ENCODE data around the gene EYS. TPM values are rescaled to one million over a fixed set of nuclear protein-coding genes. Genes with fewer than 3 reads are reported as not detected.

EYS gene
- total RNA-seq = not detected in 2 replicates

DNA sequence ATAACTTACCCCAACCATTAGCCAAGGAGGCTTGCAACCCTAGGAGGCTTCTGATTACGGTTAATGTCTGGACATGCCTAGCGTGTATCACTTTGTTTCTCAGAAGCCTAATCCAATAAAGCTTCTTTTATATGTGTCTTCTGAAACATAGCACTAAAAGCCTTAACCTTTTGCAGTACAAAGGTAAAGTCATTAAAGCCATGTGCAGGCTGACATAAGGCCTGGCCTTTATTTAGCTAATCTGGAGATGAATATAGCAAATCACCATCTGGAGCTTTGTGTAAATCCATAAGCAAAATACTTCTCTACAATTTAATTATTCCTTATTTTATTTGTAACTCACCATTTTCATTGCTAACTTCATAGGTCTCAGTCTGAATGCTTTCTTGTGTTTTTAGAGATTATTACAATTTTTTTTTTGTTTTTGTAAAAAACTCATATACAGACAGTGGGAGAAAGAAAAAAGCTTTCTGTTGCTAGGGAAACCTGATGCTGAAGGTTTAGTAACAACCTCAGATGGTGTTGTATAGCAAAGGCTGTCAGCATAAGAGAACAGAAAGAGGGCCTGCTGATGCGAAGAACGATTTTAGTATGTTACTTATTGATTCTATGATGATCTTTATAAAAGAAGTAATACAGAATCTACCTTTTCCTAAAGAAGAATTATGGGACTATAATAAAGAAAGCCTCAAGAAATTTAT, at the start of gene EYS:
Gene EYS, minus strand, starts transcription at position 101 of the 701 bp plus-strand sequence. CDS start 211,816 bp downstream, outside the sequence.

